Measurements from ENCODE around the gene RPL18A. TPM values are rescaled to one million over a fixed set of nuclear protein-coding genes. Genes with fewer than 3 reads are reported as not detected.

RPL18A gene
- total RNA-seq, 1 donor from 2014 or later, result 2,269 TPM

DNA sequence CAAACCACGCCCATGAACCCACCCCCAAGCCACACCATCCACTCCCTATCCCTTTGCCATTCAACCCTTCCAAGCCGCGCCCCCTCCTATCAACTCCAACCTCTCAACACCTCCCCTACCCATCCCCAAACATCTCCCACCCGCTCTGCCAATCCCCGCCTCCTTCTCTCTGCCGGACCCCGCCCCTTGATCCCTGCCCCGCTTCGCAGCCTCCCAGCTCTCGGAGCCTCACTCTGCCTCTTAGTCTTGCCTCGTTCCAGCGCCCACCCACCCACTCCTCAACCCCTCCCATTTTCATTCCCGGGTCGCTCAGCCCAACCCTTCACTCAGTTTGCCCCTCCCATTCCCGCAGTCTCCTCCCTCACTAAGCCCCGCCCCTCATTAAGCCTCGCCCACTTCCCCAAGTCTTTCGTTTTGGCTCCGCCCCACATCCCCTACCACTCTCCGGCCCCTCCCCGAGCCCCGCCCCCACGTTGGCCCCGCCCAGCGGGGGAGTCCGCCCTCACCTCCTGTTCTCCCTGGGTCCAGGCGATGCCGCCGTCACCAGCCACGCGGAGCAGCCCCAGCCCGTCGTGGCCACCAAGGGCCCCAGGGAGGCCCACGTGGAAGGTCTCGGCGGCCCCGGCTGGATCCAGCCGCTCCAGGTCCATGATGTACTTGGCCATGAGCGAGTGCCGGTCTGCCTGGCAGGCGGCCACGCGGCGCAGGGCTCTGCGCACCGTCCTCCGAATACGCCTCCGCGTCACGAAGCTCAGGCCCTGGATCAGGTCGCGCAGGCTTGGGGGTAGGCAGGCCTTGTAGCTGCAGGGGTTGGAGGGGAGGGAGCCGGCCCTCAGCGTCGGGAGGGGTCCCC, 17.7 kb upstream of the RPL18A start:
- intact Hi-C loops (cut with micrococcal nuclease), result no loop called here

DNA sequence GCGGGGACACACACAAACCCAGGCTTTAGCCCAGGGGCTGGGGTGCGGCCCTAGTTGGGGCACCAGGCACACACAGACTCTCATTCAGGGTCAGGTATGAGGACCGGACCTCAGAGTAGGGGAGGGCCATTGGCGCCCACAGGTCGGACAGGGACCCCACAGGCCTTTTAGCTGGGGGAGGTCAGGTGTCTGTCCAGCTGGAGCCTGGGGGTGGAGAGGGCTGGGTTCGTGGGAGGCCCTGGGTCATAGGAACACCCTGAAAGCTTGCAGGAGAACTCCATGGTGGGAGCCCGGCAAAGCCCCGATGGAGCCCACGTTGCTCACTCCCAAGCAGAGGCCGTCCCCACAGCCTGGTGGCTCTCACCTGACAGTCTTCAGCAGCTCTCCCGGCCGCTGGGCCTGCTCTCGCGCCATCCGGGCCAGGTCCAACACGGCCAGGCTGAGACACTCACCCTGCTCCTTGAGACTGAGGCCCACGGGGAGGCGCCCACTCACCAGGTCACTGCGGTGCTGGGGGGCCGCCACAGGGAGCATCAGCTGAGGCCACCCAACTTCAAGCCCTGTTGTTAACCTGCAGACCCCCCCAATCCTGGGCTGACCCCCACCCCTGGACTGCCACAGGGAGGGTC, 16.9 kb upstream of the RPL18A start:
- intact Hi-C loops (cut with micrococcal nuclease), result no loop called here

DNA sequence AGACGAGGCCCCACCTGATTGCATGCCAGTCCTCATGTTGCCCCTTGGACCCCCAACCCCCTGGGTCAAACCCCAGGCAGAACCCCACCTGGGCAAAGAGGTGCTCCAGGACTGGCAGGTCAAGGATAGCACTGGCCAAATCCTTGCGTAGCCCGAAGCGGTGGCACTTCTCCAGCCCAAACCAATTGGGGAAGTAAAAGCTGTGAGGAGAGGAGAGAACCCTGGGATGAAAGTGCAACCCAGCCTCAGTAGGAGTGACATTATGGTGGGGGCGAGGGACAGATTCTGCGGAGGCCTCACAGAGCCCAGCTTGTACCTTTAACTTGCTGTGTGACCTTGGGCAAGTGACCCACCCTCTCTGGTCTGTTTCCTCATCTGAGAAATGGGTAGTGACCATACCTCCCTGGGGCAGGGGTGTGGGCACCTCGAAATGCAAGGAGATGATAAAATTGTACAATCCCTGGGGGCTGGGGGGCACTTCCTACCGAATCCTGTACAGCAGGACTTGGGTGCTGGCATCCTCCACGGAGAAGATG, 16.4 kb upstream of the RPL18A start:
- intact Hi-C loops (cut with micrococcal nuclease), result no loop called here

DNA sequence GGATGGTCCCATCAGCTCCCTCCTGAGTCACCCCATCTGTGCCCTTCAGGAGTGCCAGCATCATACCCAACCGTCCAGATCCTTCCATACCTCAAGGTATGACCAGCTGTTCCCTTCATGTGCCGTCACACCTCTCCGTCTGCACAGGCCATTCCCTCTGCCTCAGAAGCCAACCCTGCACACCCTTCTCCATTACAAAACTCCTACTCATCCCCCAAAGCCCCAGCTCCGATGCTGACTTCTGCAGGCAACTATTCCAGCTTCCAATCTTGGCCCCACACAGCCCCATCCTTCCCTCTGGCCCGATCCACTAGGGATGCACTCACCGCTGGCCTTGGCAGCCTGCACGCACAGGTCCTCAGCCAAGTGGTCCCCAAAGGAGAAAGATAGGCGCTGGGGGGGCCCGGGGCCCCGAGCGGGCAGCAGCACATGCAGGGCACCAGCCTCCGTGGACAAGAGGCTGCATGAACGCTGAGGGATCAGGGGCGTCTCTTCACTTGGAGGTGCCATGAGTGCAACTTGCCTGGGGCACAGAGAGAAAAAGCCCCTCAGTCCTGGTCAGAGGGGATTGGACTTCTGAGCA, 15.7 kb upstream of the RPL18A start:
- intact Hi-C loops (cut with micrococcal nuclease), result no loop called here

DNA sequence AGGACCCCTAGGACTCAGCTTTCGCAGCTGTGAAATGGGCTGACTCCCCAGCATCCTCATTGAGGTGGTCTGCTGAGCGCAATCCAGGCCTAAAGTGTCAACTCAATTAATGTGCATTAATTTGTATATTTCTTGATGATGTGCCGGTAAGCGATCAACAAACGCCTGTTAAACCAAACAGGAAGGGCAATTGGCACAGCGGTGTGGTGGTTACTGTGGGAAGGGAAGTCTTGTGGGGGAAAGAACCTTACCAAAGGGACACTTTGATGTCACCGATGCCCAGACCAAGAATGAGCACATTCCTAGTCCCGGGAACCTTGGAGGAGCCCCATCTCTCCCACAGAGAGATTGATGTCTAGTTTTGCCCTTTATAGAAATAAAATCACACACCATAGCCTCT, 13.6 kb upstream of the RPL18A start:
- intact Hi-C loops (cut with micrococcal nuclease), result no loop called here

DNA sequence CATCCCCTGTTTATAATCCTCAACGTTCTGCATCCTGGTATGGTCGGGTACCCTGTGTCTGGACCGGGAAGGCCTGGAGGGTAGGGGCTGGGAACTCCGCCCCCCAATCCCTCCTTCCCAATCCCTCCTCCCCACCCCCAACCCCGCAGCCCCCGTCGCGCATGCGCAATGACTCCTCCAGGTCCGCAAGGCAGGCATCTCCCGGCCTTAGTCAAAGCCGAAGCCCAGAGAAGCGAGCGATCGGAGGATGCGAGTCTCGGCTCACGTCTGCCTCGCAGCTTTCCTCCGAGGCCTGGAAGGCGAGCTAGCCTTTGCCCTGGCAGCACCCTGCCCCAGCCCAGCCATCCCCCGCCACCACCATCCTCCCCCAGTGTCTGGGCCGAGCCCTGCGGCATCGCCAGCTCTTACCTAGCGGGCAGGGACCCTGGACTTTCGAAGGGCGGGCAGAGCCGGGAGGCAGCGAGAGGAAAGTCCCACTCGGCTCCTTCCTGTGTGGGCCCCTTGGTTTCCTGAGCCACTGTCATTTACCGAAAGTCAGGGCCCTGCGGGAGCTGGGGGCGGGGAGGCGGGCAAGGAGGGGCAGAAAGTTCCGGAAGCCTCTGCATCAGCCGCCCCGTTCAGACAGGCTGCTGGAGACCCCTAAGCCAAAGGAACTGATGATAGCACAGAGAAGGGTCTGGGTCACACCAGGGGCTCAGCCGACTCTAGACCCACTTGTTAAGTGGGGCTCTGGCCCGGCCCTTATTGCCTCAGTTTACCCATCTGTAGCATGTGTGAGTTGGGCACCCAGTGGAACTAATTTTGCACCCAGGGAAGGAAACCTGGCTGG, 12.0 kb upstream of the RPL18A start, which contains the start of gene JAK3:
TSS of gene JAK3 (minus strand) at position 445 of the 829 bp plus-strand sequence. CDS start 3,565 bp downstream, outside the sequence.
- intact Hi-C loops (cut with micrococcal nuclease), result loop anchor here (1.0 kb wide), 2 partner anchors 12 to 96 kb away; partner anchors contain the start of genes FCHO1 and RPL18A

DNA sequence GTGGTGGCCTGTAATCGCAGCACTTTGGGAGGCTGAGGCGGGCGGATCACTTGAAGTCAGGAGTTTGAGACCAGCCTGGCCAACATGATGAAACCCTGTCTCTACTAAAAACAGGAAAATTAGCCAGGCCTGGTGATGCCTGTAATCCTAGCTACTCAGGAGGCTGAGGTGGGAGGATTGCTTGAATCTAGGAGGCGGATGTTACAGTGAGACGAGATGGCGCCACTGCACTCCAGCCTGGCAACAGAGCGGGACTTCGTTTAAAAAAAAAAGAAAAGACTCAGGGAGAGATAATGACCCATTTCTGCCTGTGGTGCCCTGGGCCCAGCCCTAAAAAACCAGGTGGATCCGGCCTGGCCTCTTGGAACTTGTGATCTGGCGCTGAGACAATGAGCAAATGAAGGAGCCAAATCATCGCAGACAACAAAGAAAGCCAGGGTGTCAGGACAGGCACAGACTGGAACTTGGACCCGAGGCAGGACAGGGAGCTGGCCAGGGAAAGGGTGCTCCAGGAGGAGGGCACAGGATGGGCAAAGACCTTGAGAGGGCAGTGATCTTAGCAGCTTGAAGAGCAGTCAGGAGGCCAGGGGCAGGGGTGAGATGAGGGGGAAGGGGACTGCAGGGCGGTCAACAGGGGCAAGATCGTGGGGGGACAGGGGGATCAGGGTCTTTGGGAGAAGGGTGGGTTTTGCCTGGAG, 11.0 kb upstream of the RPL18A start:
- intact Hi-C loops (cut with micrococcal nuclease), result loop anchor here (1.0 kb wide), 1 partner anchor 11 kb away; the partner anchor contains the start of gene RPL18A

DNA sequence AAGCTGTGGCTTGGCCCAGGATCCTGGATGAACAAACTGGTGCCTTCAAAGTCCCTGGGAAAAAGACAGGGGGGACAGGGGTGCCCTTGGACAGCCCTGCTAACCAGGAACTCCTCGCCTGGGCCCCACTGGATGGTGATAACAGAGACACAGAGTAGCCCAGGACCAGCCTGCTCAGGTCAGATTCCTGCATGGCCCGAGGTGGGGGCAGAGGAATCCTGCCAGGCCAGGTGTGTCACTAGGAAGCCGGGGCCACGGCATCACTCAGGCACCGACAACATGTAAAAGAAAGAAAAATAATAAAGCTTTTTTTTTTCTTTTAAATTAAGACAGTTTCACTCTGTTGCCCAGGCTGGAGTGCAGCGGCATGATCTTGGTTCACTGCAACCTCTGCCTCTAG, 5.6 kb upstream of the RPL18A start:
- intact Hi-C loops (cut with micrococcal nuclease), result loop anchor here (2.0 kb wide), 1 partner anchor 149 kb away; no protein-coding TSS in a partner anchor

DNA sequence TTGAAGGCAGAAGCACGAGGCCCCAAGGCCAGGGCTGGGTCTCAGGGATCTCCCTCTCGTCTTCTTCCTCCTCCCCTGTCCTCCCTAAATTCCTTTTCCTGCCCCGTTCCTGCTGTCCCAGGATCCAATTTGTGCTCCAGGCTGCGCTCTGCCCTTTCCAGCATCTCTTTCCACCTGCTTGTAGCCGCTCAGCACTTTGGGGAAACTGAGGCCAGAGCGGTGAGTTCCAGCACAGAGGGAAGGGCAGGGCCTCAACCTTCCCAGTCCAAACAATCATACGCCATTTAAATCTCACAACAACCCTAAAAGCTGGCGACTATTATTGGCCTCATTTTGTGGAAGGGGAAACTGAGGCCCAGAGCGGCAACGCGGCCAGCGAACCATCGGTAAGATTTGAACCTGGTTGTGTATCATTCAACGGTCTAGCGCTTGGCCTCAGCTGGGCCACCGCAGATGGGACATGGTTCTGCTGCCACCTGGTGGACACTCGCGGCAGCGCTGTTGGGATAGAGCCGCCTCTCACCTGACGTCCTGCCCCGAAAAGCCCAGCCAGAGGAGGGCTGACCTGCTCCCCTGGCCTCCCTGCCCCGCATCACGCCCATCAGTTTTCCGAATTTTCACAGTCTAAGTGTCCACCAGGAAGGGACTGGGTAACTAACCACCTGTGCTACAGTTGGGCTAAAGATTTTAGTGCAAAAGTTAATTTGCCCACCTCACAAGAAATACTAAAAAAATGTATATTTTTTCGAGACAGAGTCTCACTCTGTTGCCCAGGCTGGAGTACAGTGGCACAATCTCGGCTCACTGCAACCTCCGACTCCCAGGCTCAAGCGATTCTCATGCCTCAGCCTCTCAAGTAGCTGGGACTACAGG, 4.2 kb upstream of the RPL18A start:
- intact Hi-C loops (cut with micrococcal nuclease), result loop anchor here (1.0 to 5.0 kb wide), 4 partner anchors 71 to 343 kb away; partner anchors contain the start of gene PGLS

DNA sequence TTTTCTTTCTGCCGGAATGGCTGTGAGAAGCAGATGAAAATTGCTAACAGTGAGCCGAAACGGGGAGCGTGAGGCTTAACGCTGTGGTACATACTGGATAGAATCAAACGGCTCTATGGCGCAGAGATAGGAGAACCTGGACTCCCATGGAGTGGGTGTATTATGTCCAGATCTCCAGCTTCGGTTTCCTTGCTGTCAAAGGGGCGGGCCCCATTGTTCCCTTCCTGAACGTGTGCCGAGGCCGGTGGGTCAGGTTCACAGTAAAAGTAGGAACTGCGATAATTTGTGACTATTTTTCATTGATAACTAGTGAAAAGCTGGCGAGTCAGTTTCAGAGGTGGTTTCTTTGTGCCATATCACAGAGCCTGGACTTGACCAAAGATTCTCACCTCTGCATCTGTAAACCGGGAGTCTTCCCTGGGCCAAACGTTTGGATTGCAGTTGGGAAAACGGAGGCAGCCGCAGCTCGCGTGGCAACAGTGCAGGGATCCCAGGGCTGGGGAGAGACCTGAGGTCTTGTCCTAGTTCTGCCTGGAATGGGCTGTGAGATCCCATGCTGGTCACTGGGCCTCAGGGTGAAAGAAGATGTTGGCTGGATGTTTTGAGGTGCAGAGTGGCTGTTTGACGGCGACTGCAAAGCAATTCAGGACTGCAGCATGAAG, 752 bp downstream of the RPL18A start:
- intact Hi-C loops (cut with micrococcal nuclease), result no loop called here

DNA sequence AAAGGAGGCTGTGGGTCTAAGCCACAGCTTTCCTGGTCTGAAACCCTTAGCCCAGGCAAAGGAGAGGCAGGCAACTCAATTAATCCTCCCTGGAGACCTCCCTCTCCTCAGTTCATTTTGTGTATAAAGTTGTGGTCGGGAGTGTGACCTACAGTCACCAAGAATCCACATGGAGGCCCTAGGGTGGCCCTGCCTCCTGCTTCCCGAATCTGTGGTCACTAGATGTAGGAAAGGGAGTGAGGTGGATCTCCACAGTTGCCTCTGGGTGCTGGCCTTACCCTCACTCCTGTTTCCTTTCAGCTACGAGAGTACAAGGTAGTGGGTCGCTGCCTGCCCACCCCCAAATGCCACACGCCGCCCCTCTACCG, 1.3 kb downstream of the RPL18A start:
- intact Hi-C loops (cut with micrococcal nuclease), result no loop called here

DNA sequence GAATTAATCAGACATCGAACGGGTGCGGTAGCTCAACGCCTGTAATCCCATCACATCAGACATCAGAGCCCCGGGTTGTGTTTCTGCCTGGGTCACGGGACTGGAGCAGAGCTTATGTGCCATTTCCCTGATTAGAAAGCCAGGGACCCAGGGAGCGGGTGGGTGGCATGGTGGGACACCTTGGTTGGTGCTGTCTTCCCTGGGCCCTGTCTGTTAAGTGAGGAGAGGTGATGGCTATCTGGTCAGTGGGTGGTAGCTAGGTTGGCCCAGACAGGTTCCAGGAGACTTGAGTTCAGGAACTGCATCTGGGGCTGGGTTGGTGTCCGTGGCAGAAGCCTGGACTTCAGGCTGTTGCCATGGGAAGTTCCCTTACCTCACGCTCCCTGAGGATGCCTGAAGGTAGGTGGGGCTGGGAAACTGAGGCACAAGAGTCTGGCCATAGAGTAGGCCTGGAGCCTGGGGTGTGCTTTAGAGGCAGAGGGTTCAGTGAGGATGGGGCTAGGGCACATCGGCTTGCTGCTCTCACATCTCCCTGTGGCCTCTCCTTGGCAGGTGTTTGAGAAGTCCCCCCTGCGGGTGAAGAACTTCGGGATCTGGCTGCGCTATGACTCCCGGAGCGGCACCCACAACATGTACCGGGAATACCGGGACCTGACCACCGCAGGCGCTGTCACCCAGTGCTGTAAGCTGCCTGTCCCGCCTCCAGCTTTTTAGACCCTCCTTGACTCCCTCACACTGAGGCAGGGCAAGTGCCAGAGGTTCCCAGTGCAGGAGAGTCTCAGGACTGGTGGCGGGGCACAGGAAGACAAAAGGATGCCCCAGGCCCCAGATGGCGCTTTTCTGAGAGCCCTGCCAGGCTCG, 2.1 kb downstream of the RPL18A start:
- intact Hi-C loops (cut with micrococcal nuclease), result no loop called here

DNA sequence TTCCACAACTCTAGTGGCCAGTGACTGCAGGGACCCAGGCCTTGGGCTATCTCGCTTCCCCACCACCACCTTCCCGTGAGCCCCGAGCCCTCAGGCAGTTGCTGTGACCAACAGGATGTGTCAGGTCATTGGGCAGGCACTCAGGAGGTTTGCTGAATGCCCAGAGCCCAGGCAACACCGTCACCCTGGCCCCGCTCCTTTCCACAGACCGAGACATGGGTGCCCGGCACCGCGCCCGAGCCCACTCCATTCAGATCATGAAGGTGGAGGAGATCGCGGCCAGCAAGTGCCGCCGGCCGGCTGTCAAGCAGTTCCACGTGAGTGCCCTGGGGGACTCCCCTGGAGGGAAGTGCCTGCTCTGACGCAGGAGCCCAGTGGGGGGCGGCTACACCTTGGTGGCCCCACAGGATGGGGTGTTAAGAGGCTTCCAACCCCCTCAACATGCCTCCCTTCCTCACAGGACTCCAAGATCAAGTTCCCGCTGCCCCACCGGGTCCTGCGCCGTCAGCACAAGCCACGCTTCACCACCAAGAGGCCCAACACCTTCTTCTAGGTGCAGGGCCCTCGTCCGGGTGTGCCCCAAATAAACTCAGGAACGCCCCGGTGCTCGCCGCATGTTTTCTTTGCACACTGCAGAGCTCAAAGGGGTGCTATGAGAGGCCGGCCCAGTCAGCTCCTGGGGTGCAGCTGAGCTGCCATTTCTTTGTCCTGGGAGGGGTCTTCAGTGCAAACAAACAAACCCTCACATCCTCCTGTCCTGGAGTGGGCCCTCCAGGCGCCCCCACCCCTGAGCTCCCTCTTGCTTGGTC, 3.2 kb downstream of the RPL18A start:
- intact Hi-C loops (cut with micrococcal nuclease), result no loop called here

DNA sequence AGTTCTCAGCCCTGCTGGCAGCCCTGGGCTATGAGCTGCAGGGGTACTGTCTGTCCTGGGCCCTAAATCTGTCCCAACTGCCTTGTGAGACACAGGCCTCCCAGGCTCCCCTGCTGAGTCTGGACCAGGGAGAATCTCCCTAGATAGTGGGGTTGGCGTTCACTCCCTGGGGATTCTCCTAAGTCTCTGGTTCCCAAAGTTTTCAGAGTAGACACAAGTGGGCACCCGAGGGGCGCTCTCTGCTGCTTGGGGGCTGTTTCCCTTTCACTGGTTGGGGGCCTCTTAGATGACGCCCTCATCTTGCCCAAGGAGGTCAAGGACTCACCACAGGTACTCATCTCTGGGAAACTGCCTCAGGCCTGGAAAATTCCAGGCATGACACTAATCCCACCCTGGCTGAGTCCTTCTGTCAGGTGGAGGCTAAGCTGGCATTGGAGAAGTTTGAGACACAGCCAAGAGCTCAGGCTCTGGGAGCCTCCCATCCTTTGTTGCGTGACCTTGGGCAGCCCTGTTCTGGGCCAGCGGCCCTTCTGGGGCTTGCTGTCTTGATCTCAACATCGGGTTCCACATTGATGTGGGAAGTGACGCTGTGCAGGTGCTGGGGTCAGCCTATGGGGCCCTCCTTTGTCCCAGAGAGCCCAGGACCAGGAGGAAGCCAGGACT, 3.9 kb downstream of the RPL18A start:
- intact Hi-C loops (cut with micrococcal nuclease), result no loop called here

DNA sequence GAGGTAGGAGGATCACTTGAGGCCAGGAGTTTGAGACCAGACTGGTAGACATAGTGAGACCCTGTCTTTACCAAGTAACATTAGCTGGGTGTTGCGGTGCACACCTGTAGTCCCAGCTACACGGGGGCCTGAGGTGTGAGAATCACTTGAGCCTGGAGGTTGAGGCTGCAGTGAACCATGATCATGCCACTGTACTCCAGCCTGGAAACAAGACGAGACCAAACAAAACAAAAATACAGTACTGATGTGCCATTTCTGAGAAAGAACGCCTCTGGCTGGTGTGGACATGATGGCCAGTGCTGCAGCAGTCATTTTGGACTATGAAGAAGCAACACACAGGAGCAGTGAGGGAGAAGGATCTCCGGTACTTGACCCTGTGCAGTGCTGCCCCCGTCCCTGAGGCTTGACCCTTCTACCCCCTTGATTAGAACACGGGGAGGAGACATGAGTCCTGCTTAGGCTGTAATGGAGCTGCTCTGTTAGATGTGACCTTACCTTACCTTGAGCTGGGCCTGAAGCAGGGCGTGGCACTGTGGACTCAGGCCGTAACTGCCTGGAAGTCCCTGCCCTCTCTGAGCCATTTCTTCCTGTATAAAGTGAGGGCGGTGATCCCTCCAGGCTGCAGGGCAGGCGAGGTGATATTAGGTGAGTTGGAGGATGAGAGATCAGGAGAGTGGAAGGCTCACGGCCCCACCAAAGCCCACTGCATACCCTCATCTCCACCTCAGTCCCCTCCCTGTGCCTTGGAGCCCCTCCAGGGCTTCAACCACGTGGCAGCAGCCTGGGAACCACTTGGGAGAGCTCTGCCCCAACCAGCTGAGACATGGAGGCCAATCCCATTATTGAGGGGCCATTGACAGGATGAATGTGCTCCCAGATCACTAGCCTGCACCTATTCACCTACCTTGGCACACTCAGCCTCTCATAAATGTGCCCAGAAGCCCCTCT, 5.9 kb downstream of the RPL18A start:
- intact Hi-C loops (cut with micrococcal nuclease), result no loop called here

Data from T-helper 2 cell treated with Interferon-gamma antibody and Interleukin-4, amounts not matched to agents 100 ng/mL and 5 ng/mL, for 36 hours (primary cell).